ENCODE results near the gene KLF11.

Gene KLF11

GRCh38 chr2:10071176-10071575 lies 27.8 kb downstream of the KLF11 start:
- no peak for DNase-seq

DNA sequence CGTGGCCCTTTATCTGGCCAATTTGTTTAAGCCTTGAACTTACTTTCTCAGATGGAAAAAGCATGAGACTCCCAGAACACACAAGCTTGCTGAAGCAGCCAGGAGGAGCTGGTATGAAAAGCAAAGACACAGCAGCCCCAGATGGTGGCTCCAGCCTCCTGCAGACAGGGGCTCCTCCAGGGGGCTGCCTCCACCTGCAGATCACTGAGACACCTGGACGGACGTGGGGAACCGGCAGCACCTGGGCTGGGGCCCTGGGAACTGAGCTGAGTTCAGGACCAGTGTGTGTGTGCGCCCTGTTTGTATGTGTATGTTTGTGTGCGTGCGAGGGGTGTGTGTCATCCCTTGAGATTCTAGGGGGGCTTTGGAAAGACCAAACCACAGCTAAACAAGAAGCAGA lies 28.2 kb downstream of the KLF11 start:
- no peak for DNase-seq

DNA sequence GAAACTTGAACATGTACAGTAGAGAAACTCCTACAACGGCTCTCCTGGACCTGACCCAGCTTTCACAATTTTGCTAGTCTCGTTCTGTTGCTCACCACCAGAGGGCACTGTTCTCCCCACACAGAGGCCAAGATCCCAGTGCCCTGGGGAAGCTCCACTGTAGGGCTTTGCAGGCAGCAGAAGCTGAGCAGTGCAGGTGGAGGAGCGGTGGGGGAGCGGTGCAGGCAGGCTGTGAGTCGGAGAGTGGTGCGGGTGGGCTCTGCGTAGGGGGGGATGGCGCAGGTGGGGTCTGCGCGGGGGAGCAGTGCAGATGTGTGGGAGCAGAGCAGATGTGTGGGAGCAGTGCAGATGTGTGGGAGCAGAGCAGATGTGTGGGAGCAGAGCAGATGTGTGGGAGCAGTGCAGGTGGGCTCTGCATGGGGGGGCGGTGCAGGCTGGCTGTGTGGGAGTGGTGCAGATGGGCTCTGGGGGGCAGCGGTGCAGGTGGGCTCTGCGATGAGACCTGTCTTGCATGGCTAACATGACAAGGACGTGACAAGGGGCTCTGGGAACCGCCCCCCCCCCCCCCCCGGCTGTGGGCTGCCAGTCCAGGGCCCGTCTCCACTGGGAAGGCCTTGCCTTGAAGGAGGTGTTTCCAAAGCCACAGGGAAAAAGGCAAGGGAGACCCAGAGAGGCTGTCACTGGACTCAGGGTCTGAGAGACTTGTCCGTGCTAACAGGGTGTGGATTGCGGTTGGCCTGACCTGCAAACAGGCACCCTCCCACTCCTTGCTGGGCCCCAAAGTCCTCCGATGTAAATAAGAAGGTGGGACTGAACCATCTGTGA lies 29.5 kb downstream of the KLF11 start:
- peak; percentile 63 for DNase-seq

DNA sequence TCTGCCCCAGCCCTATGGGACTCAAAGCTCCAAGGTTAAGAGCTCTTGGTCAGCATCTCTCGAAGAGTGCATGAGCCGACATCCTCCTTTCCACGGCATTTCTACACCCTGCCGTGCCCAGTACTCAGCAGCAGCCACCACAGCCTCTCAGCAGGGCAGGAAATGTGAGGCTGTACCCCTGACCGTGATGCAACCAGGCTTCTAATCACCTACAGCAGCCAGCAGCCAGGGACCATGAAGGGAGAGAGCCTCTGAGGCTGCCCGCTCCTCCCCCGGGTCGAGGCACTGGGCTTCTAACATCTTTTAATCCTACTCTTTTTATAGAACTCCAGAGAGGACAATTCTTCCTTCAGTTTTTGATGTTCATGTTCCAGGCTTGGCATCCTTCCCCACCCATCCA lies 30.4 kb downstream of the KLF11 start:
- DNase-seq: no peak

GRCh38 chr2:10075101-10075500 lies 31.8 kb downstream of the KLF11 start:
- no peak for DNase-seq

GRCh38 chr2:10075571-10076209 lies 32.3 kb downstream of the KLF11 start:
- no peak for DNase-seq

GRCh38 chr2:10076511-10076910 lies 33.2 kb downstream of the KLF11 start:
- DNase-seq: no peak

GRCh38 chr2:10076988-10077527 lies 33.7 kb downstream of the KLF11 start:
- DNase-seq: no peak

DNA sequence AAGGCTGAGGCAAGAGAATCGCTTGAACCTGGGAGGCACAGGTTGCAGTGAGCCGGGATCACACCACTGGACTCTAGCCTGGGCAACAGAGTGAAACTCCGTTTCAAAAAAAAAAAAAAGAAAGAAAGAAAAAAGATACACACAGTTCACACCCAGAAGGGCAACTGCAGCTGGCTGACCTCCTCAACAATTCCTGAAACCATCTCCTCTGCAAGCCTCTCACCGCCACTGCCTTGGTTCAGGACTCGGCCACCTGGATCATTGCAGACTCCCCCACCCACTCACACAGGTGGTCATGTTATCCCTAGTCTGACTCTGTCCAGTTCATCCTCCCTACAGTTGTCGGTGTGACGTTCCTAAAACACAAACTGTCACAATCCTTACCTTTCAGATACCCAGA lies 34.7 kb downstream of the KLF11 start:
- no peak for DNase-seq

DNA sequence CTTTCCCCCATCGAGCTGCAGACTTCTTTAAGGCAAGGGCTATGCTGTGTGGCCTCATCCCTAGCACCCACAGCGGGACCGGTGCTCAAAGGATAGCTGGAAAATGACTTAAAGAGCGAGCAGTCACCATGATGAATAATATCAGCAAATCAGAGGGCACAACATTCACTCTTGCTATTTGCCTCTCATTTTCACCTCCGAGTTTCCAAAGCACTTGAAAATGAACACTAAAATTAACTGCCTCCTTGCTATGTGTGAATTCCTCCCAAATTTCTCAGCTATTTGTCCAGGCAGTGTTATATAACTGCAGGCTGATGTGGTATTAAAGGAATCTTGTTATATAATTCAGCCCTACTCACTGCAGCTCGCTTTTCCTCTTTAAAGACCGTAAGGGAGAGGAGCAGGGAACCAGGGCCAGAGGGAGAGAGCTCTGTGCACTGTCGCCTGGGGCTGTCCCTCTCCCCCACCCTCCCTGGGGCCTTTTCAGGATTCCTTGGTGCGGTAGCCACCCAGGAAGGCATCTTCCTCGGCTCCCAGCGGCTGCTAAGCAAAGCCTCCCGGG lies 35.4 kb downstream of the KLF11 start:
- no peak for DNase-seq

- DNase-seq: no peak
Measured at GRCh38 chr2:10079266-10079869, 36.0 kb downstream of the KLF11 start.

GRCh38 chr2:10079870-10080535 lies 36.7 kb downstream of the KLF11 start, which contains the start of gene CYS1:
Gene CYS1 (minus strand): TSS chr2:10080411. CDS start chr2:10080223, 188 bp downstream.
- no peak for DNase-seq

GRCh38 chr2:10080536-10081304 lies 37.4 kb downstream of the KLF11 start:
- DNase-seq: peak; percentile 5

GRCh38 chr2:10083046-10083445 lies 39.7 kb downstream of the KLF11 start:
- no peak for DNase-seq

DNA sequence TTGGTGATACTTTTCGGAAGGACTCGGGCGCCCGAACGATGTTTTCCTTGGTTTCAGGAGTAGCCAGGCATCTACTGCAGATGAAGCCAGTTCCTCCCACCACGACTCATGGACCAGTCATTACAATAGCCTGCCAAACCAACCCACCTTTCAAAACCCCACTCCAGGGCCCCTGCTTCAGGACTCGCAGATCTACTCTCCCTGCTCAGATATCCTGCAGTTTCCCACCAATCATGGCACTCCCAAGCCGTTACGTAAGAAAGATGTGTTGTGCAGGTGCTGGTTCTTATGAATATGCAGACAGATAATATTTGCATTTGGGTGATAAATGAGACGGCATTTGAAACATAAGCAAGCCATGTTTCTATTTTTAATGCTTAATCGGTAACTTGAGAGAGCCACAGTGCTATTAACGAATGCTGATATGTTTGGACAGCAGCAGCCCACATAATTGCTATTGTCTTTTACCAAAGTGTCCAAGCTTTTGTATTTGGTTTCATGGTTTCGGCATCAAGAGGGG lies 40.4 kb downstream of the KLF11 start:
- DNase-seq: no peak

DNA sequence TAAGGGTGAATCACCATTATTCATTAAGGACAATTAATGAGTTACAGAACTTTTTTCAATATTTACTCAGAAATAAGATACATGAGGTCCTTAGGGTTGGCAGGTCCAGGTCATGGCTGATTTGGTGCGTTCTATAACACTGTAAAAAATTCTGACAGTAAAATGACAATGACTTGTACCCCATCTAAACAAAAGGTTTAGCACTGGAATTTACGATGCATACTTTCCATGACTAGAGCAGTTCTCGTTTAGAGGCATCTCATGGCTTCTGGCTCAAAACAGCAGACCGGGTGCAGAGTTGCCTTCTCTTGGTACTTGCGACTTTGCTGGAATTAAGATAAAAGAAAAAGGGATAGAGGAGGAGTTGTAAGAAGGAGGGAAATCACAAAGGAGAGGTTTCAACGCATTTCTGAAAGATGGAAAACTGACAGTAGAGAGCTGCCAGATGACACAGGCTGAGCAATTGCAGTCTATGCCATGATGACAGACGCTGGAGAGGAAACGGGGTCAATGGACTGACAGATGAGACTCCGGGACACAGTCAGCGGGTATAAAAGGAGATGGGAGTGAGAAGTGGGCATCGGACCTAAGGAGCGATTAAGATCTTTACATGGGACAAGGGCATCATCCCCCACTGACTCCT lies 41.0 kb downstream of the KLF11 start:
- no peak for DNase-seq

- DNase-seq: no peak
Measured at GRCh38 chr2:10085043-10085667, 41.8 kb downstream of the KLF11 start.

DNA sequence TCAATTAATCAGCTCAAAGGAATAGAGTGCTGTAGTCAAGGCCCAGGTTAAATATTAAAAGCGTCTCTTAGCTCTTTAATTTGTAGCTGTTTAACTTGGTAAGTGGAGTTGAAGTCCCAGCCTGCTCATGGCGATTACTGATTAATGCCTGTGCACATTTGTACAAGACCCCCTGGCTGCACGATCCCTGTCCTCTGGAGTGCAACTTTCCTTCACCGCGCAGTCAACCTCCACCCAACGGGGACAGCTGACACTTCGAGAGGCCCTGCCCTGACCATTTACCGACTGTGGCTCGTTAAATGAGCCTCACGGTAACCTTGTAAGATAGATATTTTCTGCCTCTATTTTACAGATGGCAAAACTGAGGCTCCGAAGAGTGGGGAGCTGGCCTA lies 42.3 kb downstream of the KLF11 start:
- no peak for DNase-seq

- no peak for DNase-seq
Measured at GRCh38 chr2:10086950-10087349, 43.6 kb downstream of the KLF11 start.

DNA sequence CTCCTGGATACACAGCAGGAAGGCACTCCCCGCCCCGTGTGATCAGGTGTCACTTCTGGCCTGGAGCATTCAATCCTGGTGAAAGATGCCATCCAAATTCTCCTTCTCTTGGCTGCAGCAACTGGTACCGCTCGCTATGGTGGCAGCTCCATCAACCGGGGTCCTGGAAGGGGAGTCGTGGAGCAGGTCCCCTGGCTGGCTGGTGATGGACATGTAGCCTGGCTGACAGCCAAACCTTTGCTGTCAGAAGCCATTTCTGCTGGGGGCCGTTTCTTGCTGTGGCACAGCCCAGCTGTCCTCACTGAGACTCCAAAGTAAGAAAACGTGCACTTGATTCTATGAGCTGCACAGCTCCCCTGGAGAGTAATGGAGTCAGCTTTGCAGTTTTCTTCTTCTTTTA lies 44.0 kb downstream of the KLF11 start:
- DNase-seq: no peak

Measured in activated effector memory CD4-positive, alpha-beta T cell treated with Interleukin-2 at 50 U/mL for 16 hours (primary cell).